Raji (cell line): ENCODE data around the gene TARBP1.

ENCODE experiments used
- POLR2A ChIP-seq: IDR thresholded peaks from 2 replicates; pipeline ENCODE4 v1.6.1; 2011; ENCODE audit warnings: low read depth, low read length, control low read depth; ENCODE audit not compliant: insufficient read depth

Gene TARBP1

DNA sequence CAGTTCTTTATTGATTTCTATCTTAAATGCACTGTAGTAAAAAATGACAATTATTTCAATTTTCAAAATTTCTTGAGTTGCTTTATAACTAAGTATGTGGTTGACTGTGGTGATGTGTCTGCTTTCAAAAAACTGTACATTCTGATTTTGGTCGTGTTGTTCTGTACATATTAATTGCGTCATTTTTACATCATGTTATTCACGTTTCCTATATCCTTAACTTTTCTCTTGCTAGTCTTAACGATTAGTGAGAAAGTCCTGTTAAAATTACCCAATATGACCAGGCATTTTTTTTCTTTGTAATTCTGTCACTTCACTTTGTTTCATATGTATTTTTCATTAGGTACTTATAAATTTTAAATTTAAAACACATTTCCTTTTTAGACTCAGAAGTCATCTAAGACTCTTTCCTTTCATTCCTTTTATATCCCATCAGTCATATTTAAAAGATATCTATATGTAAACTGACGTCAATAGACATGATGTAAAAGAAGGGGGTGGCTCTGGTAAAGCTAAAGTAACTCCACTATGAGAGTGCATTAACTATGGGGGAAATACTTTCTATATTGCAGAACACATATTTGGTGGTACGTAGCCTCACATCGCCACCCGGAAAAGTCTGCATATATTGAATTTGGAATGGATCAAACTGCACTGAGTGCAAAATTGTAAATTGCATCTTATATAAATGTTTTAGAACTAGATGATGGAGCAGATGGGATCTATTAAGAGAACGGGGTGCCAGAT, 106.8 kb downstream of the TARBP1 start:
- TF ChIP-seq POLR2A = no peak

DNA sequence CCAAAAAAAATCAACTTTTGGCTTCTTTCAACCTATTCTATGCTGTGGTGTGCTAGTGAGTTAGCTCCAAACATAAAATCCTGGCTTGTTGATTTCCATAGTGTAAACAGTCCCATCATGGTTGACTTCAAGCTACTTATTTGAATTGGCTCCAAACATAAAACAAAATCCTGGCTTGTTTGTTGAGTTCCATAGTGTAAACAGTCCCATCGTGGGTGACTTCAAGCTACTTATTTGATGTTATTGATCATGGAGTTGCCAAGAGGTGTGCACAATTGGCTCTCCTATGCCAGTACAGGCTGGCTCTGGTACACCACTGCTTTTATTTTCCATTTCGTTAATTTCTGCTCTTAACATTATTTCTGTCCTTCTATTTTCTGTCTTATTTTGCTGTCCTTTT, 107.6 kb downstream of the TARBP1 start:
- no peak for TF ChIP-seq POLR2A

DNA sequence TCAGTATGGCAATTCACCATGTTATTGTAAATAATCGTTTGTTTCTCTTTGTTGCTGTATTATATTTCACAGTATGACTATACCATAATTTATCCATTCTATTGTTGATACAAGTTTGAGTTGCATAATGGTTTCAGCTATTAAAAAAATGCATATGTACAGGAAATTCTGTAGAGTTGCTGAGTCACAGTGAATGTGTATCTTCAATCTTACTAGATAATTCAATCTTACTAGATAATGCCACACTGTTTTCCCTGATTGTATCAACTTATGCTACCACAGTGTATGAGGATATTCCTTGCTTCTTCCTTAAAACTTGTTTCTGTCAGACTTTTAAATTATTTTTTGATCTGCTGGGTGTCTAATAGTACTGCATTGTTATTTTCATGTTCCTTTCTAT, 109.2 kb downstream of the TARBP1 start:
- TF ChIP-seq POLR2A = no peak

DNA sequence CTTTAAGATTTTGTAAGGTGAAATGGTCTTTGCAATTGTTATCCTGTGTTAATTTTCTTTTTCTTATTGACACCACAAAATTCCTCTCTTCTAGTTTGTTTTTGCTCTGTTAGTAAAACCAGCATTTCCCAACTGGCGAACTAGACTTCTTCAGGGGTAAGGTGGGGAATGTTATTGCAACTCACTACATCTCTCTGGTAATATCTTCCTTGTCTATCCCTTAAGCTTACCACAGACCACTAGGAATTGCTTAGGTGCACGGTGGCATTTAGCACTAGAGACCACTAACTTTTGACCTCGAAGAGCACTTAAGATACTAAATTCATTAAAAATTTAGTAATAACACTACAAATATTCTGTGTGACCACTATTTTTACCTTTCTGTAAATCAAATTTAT, 109.9 kb downstream of the TARBP1 start:
- TF ChIP-seq POLR2A = no peak

DNA sequence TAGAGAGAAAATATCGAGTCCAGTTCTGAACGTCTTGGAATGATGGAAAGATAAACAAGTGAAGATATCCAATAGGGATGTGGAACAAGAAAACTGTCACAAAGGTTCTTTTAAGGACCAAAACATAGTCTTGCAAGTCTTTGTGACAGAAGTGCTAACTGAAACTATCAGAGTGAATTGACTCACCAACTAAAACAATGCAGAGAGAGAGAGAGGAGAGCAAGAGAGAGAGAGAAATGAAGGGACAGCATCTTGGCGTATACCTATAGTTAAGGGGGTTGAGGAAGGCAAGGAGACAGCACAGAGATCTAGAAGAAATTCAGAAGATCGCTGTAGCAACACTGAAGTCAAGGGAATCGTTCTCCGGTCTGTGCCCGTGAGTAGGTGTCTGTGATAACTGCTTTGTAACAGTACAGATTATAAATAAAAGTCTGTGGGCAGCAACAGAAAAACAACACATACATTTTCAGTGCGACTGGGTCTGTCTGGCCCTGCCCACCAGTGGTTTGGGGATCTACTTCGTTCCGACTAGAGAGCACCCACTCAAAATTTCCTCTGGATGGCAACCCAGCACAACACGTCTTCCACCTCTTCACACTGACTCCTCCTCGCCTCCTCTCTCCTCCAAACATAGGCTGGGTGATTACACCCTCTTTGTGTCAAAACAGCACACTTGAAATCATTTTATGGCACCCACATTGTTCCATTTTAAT, 110.5 kb downstream of the TARBP1 start:
- TF ChIP-seq POLR2A = no peak

DNA sequence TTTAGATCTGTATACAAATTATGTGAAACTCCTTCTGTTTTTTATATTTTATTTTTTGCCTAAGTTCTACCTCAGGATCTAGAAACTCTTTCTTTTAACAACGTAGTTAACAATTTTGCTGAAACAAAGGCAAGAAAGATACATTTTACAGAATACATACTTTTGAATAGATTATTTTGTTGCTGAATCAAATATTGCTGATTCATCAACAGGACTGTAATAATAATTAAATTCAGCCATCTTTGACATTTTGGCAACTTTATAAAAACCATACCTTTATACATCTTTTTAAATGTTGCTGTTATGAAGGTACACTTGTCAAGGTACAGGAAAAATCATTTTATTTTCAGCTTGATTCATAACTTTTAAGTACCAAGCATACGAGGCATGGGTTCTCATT, 116.4 kb downstream of the TARBP1 start:
- no peak for TF ChIP-seq POLR2A

DNA sequence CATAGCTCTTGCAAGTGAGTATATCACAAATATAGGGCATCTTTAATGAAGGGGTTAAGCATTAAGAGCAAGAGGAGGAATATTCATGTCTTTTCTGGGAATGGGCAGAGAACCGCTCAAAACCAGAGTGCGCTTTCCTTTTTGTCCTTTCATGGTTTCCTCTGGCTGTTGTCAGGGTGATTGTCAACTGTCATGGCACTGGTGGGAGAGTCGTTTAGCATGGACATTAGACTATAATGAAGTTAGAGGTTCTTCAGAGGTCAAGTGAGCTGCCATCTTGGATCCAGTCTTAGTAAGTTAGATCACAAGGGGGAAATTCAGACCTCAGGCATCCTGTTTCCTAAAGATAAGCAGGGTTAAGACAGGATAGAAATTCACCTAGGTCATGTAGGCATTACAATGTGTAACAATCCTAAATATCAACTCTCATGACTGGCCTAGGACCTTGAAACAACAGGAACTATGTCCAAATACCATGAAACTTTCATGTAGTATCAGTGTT, 117.8 kb downstream of the TARBP1 start:
- no peak for TF ChIP-seq POLR2A

DNA sequence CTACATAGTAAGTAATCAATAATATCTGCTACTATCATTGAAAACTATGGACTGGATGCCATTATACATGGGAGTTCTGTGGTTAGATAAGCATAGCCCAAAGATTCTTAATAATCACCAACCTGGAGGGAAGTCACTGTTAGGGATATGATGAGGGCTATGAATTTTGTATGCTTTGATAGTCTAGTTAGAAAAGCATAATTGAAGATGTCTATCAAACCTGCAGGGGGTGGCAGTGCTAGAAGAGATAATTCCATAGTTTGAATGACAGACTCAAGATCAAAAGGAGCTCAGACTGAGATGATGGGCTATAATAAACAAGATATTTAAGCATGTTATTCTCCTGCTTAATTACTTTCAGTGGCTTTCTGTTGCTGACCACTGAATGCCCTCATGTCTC, 121.1 kb downstream of the TARBP1 start:
- no peak for TF ChIP-seq POLR2A

DNA sequence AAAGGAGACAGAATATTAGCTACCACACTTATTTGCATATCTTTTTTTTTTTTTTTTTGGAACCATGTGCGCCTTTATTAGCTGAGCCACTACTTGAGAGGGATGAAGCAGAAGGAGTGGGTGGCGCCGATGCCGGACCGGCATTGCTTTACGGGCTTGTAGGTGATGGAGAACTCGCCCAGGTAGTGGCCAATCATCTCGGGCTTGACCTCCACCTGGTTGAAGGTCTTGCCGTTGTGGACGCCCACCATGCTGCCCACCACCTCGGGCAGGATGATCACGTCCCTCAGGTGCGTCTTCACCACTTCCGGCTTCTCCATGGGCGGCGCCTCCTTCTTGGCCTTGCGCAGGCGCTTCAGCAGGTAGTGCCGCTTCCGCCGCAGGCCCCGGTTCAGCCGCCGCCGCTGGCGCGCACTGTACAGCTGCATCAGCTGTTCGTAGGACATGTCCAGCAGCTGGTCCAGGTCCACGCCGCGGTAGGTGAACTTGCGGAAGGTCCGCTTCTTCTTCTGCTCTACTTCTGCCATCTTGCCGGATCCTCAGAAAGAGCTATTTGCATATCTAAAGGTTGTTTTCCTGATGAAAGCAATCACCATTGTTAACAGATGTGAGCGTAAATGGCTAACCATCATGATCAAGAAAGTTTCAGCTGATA, 122.2 kb downstream of the TARBP1 start:
- peak; percentile 77 for TF ChIP-seq POLR2A

DNA sequence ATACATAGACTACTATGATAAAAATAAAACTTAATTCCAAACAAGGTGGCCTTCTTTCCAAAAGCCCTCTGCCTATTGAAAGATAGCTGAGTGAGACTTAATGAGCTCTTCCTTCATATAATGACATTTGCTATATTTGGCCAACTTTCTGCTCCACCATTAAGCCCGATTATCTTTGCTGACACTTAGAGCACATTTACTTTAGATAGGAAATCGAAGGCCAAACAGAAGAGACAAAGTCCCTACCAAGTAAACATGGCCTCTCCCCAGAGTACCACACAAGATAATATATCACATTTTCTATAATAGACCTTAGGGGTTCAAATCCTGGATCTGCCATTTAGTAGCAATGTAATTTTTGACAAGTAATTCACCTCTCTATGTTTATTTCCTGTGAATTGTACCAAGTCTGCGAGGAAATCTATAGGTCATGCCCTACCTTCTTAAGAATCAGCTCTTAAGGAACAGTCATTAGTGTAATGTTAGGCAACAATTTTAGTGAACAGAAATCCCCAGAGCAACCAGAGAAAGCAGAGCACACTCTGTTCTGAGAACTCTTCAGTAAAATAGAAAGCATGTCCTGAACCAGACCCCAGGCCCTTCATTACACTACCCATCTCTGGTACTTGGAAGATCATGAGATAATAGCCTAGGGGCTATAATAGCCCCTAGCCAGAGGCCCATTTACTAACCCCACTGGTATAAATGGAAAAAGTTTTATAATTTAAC, 123.0 kb downstream of the TARBP1 start:
- TF ChIP-seq POLR2A = no peak

DNA sequence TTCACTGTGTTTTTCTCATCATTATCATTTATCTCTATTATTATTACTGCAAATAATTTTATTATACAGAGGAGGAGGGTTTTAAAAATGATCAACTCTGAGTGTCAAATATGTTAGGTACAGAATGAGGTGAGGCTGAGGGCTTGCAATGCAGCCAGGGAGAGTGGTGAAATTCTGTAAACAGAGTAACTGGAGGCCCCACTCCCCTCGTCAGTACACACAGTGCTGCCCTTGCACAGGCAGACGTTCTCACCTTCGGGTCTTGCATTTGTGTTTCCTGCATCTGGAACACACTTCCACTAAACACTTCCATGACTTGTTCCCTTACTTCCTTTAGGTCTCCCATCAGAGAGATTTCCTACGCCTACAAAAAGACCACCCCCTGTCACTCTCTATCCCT, 130.0 kb downstream of the TARBP1 start:
- no peak for TF ChIP-seq POLR2A

DNA sequence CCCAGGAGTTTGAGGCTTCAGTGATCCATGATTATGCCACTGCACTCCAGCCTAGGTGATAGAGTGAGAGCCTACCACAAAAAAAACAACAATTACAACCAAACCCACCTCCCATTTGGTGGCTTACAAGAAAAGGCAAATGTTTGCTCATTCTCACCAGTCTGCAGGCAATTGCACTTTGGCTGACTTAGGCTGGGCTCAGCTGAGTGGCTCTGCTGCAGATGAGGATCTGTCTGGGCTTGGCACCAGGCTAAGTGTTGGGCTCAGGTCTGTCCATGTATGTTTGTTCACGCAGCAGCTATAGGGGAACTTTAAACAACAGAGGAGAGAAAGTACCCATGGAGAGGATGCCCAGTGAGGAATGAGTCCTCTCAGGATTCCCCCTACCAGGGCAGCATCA, 133.7 kb downstream of the TARBP1 start:
- TF ChIP-seq POLR2A = no peak

DNA sequence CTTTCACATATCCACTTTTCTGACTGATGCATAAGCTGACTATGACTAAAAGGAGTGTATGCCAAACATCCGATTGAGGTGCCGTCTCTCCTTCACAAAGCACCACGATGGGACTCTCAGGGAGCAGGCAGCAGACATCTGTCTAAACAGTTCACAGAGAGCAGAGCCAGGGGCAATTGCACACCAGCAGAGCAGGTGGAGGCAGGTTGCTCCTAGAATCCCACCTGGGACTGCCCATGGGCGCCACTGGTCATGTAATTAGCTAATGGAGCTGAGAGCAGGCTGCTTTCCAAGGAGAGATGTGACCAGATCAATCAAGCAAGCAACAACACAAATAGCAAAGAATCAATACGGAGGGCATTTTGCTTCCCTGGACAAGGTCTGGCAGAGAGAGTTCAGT, 136.2 kb downstream of the TARBP1 start:
- no peak for TF ChIP-seq POLR2A
